ENCODE results near the gene KIAA0825.

The KIAA0825 gene

DNA sequence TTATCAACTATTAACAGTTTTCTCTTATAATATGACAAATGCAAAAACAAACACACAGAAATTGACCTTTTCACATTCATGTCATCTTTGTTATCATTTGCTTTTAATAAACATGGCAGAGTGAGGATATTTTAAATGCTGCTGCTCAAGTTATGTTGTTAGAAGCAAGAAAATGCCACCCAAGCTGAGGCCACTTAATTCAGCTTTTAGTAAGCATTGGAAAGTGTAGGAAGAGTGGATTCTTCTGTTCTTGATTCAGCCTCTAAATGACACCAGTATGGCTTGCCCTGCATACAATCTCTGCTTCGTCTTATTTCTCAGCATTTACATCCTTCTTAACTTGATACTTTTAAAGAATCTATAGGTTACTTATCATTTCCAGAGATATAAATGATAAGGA, 456.6 kb downstream of the KIAA0825 start:
- no peaks in the 10 kb centered on the region for H3K36me3 ChIP-seq (ENCODE audit: control insufficient read depth, low read length)
- TF ChIP-seq, protein P1, sequence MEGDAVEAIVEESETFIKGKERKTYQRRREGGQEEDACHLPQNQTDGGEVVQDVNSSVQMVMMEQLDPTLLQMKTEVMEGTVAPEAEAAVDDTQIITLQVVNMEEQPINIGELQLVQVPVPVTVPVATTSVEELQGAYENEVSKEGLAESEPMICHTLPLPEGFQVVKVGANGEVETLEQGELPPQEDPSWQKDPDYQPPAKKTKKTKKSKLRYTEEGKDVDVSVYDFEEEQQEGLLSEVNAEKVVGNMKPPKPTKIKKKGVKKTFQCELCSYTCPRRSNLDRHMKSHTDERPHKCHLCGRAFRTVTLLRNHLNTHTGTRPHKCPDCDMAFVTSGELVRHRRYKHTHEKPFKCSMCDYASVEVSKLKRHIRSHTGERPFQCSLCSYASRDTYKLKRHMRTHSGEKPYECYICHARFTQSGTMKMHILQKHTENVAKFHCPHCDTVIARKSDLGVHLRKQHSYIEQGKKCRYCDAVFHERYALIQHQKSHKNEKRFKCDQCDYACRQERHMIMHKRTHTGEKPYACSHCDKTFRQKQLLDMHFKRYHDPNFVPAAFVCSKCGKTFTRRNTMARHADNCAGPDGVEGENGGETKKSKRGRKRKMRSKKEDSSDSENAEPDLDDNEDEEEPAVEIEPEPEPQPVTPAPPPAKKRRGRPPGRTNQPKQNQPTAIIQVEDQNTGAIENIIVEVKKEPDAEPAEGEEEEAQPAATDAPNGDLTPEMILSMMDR (IDR thresholded peaks at IDR 0.05; ENCODE audit: low read depth, low read length, poor library complexity, severe bottlenecking): no peak
- TF ChIP-seq EZH2phosphoT487 (IDR thresholded peaks at IDR 0.05; ENCODE audit: borderline replicate concordance, low read length): no peak
- H3K27me3 ChIP-seq (ENCODE audit: control insufficient read depth, low read length): no peaks in the 10 kb centered on the region
- H3K9me2 ChIP-seq (replicated peaks; ENCODE audit: control insufficient read depth, low read length): no peaks in the 10 kb centered on the region
- no peak overlapping the region for H3K27ac ChIP-seq (ENCODE audit: low read depth, low read length)
- no peaks in the 10 kb centered on the region for H3K9me3 ChIP-seq (ENCODE audit: control insufficient read depth, insufficient read depth, low read length)
- no peaks in the 10 kb centered on the region for H3K79me2 ChIP-seq (ENCODE audit: control insufficient read depth, low read length)
- no peak overlapping the region for H3K4me3 ChIP-seq (ENCODE audit: low read length)
- no peaks in the 10 kb centered on the region for H4K20me1 ChIP-seq (ENCODE audit: control insufficient read depth, insufficient read depth, low read depth, low read length)
- no peaks in the 10 kb centered on the region for H3K4me1 ChIP-seq (ENCODE audit: control insufficient read depth, low read length)
- H3F3A ChIP-seq (ENCODE audit: control insufficient read depth, insufficient read depth): no peaks in the 10 kb centered on the region
- H3K4me2 ChIP-seq (ENCODE audit: low read length): no peak overlapping the region

DNA sequence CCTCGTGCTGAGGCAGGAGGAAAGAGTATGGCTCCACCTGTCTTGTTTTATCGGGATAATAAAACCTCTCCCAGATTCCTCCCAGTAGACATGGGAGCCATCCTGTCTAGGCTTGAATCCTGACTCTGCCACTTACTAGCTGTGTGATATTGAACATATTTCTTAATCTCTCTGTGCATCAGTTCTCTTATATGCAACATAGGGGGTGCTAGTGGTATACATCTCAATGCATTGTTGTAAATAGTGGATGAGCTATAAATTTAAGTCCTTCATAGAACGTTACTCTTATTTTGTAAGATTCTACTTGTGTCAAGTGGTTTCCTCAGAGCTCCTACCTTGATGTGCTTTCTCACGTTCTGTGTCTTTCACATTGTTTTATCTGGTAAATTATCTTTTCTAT, 459.3 kb downstream of the KIAA0825 start:
- H3K9me3 ChIP-seq (ENCODE audit: control insufficient read depth, insufficient read depth, low read length): no peaks in the 10 kb centered on the region
- H3K4me3 ChIP-seq (ENCODE audit: low read length): no peak overlapping the region
- no peaks in the 10 kb centered on the region for H3F3A ChIP-seq (ENCODE audit: control insufficient read depth, insufficient read depth)
- H3K4me2 ChIP-seq (ENCODE audit: low read length): no peak overlapping the region
- no peaks in the 10 kb centered on the region for H3K9me2 ChIP-seq (replicated peaks; ENCODE audit: control insufficient read depth, low read length)
- no peak overlapping the region for H3K27ac ChIP-seq (ENCODE audit: low read depth, low read length)
- H3K27me3 ChIP-seq (ENCODE audit: control insufficient read depth, low read length): no peaks in the 10 kb centered on the region
- no peaks in the 10 kb centered on the region for H3K36me3 ChIP-seq (ENCODE audit: control insufficient read depth, low read length)
- TF ChIP-seq, protein P1 (IDR thresholded peaks at IDR 0.05; ENCODE audit: low read depth, low read length, poor library complexity, severe bottlenecking): peak; percentile 11
- no peak for TF ChIP-seq EZH2phosphoT487 (IDR thresholded peaks at IDR 0.05; ENCODE audit: borderline replicate concordance, low read length)
- H4K20me1 ChIP-seq (ENCODE audit: control insufficient read depth, insufficient read depth, low read depth, low read length): no peaks in the 10 kb centered on the region
- no peaks in the 10 kb centered on the region for H3K4me1 ChIP-seq (ENCODE audit: control insufficient read depth, low read length)
- no peaks in the 10 kb centered on the region for H3K79me2 ChIP-seq (ENCODE audit: control insufficient read depth, low read length)

DNA sequence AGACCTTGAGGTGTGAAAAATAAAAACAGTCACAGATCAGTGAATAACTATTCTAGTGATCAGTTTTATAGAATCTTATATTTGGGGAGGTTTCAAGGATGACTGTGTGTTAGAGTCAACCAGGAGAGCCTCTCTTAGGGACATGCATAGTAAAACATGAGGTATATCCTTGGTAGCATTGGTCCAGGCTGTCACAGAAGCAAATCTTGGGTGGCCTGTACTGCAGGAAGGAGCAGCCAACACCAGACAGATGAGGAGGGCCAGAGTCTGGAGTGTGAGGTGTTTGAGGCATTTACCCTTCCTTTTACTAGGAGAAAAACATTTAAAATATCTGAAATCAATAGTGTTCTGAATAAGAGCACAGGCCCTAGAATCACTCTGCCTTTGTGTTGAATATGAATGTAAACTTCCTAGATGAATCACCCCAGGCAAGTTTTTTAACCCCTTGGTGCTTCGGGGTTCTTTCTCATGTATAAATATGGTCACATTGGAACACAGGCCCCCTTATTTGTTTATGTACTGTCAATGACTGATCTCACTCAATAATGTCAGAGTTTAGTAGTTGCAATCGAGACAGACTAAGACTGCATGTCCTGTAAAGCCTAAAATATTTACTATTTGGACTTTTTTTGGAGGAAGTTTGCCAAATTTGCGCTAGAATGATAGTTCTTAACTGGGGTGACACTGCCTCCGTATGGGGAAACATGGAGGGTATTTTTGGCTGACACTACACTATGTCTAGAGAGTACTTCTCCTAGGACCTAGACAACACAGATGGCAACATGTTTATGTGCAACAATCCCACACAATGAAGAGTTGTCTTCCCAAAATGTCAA, 460.5 kb downstream of the KIAA0825 start:
- no peaks in the 10 kb centered on the region for H3F3A ChIP-seq (ENCODE audit: control insufficient read depth, insufficient read depth)
- H3K27me3 ChIP-seq (ENCODE audit: control insufficient read depth, low read length): no peaks in the 10 kb centered on the region
- no peaks in the 10 kb centered on the region for H3K79me2 ChIP-seq (ENCODE audit: control insufficient read depth, low read length)
- no peaks in the 10 kb centered on the region for H4K20me1 ChIP-seq (ENCODE audit: control insufficient read depth, insufficient read depth, low read depth, low read length)
- H3K4me1 ChIP-seq (ENCODE audit: control insufficient read depth, low read length): no peaks in the 10 kb centered on the region
- H3K4me2 ChIP-seq (ENCODE audit: low read length): no peak overlapping the region
- H3K9me2 ChIP-seq (replicated peaks; ENCODE audit: control insufficient read depth, low read length): no peaks in the 10 kb centered on the region
- no peaks in the 10 kb centered on the region for H3K36me3 ChIP-seq (ENCODE audit: control insufficient read depth, low read length)
- no peaks in the 10 kb centered on the region for H3K9me3 ChIP-seq (ENCODE audit: control insufficient read depth, insufficient read depth, low read length)
- H3K4me3 ChIP-seq (ENCODE audit: low read length): no peak overlapping the region
- TF ChIP-seq, protein P1 (IDR thresholded peaks at IDR 0.05; ENCODE audit: low read depth, low read length, poor library complexity, severe bottlenecking): no peak
- H3K27ac ChIP-seq (ENCODE audit: low read depth, low read length): no peak overlapping the region
